ENCODE results near the gene FABP6. TPM values are rescaled to one million over a fixed set of nuclear protein-coding genes. Genes with fewer than 3 reads are reported as not detected.

Gene FABP6
- total RNA-seq, 3 donors from 2014 or later: not detected

DNA sequence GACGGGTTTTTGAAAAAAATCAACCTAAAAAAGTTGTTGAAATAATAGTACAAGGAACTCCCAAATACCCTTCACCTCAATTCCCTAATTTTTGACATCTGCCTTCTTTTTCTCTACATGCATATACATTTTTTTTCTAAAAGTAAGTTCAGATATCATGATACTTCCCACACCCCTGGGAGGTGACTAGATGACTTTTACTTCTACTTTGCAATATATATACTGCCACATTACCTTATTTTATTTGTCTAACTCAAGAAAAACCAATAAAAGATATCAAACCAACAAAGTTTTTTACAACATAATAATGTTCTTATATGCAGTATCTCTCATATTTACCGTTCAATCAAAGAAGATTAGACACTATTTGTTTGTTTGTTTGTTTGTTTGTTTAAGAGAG lies 52.0 kb downstream of the FABP6 start:
- no peak for DNase-seq
- no peaks in the 10 kb centered on the region for H3K9me3 Mint-ChIP-seq
- peaks cover 2% of the 10 kb centered on the region for H3K4me1 Mint-ChIP-seq (ENCODE audit: low read depth)
- H3K4me3 Mint-ChIP-seq: no peak overlapping the region
- no peak for ATAC-seq
- H3K27me3 Mint-ChIP-seq (ENCODE audit: low read depth): no peaks in the 10 kb centered on the region
- no peaks in the 10 kb centered on the region for H3K36me3 Mint-ChIP-seq (ENCODE audit: insufficient read depth)

DNA sequence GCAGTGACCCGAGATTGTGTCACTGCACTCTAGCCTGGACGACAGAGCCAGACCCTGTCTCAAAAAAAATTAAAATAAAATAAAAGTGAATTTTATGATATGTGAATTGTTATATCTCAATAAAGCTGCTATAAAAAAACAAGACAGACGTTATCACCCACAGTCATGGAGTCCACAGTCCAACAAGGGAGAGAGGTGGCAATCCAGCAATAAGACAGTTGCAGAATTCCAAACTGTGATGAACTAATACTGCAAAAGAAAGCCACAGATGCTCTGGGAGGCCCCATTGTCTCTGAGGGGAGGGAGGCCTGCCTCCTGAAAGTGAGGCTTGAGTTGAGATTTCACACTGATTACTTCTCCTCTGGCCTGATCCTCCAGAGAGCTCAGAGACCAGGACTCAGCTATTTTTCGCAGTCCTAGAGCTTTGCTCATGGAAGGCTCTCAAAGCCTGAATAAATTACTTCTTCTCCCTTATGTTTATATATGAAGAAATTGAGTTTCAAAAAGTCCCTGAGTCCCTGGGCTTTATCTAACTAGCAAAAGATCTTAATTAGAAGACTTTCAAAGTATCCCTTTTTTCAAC lies 55.1 kb downstream of the FABP6 start:
- Mint-ChIP-seq H3K27me3 (ENCODE audit: low read depth) (peaks cover 5% of the 10 kb centered on the region), H3K36me3 (ENCODE audit: insufficient read depth) (no peaks in the 10 kb centered on the region), H3K9me3 (no peaks in the 10 kb centered on the region), H3K4me3 (no peak overlapping the region), H3K4me1 (ENCODE audit: low read depth) (no peaks in the 10 kb centered on the region)
- ATAC-seq (no peak), DNase-seq (no peak)

DNA sequence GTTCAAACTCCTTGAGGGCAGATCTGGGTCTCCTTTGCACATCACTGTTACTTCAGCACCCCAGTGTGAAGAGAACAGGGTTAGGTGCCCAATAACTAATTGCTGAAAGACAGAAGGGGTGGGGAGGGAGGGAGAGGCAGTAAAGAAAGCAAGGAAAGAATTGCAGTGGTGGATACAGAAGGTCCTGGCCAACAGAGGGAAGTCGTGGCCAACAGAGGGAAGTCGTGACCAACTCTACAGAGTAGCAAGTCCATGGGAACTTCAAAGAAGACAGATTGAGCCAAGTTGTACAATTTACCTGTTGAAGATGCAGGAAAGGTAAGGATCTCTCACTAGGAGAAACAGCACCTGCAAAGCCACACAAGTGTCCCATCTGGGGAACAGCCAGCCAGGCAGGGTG lies 56.0 kb downstream of the FABP6 start:
- DNase-seq (no peak), ATAC-seq (no peak)
- Mint-ChIP-seq H3K36me3 (ENCODE audit: insufficient read depth) (no peaks in the 10 kb centered on the region), H3K27me3 (ENCODE audit: low read depth) (peaks cover 7% of the 10 kb centered on the region), H3K4me1 (ENCODE audit: low read depth) (no peaks in the 10 kb centered on the region), H3K4me3 (no peak overlapping the region), H3K9me3 (no peaks in the 10 kb centered on the region)

DNA sequence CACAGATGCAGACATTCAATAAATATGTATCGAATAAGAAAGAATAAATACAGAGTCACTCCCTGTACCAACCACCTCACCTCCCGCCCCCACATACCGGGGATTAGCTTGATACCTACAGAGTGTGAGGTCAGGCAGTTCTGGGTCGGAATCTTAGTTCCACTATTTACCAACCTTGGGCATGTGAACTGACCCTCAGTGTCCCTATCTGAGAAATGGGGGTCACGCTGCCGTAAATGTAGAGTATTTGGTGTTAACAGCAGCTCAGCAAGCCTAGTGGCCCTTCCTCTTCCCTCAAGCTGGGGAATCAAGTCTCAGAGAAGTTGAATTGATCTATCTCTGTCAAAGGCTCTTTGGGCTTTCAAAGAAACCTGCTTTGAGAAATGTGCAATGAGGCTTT lies 57.6 kb downstream of the FABP6 start:
- Mint-ChIP-seq H3K4me3 (no peak overlapping the region), H3K36me3 (ENCODE audit: insufficient read depth) (no peaks in the 10 kb centered on the region), H3K9me3 (no peaks in the 10 kb centered on the region), H3K4me1 (ENCODE audit: low read depth) (no peaks in the 10 kb centered on the region), H3K27me3 (ENCODE audit: low read depth) (peaks cover 7% of the 10 kb centered on the region)
- ATAC-seq (no peak), DNase-seq (no peak)

DNA sequence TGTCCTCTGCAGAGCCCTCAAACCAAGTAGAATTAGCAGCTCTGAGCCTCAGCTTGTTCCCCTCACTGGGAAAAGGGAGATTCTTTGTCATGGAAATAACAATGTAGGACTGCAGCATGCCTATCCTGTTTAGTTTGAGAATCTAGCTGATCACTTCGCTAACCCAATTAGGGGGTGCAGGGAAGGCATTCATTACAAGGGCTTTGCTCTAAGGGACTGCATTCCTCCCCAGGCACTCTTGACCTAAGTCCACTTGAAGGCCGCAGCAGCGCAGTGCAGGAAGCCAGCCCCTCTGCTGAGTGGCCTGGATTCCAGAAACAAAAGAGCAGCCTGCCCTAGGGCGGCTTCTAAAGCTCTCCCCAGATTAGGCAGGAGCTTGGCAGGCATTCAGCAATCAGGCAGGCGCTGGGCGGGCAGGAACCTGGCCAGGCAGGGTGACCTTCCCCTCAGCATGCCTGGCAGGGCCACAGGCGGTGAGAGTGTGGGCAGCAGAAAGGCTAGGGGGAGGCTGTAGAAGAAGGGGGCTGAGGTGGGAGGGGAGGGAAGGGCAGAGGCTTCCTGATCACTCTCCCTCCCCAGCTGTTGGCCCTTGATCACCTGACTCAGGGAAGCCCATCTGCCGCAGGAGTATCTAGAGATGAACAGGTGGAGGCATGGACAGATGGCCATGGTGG lies 58.2 kb downstream of the FABP6 start:
- Mint-ChIP-seq H3K4me3 (no peak overlapping the region), H3K4me1 (ENCODE audit: low read depth) (no peaks in the 10 kb centered on the region), H3K36me3 (ENCODE audit: insufficient read depth) (no peaks in the 10 kb centered on the region), H3K9me3 (no peaks in the 10 kb centered on the region), H3K27me3 (ENCODE audit: low read depth) (peaks cover 7% of the 10 kb centered on the region)
- ATAC-seq (no peak), DNase-seq (no peak)

Other genes with a start within 250 kb of the FABP6 start
- 10 to 100 TPM; 88.5 to 88.6 (median 88.6) TPM for gene TTC1, start 220.4 kb upstream of the FABP6 start, total RNA-seq
- gene PWWP2A, start 110.1 kb upstream of the FABP6 start, total RNA-seq: 10 to 100 TPM; 22.7 to 25.0 (median 24.9) TPM
- gene CCNJL, start 83.1 kb downstream of the FABP6 start, total RNA-seq: under 1 TPM; 0.10 to 0.30 (median 0.13) TPM
- gene C1QTNF2, start 141.1 kb downstream of the FABP6 start, total RNA-seq: not detected
- gene FAM200C, start 170.5 kb downstream of the FABP6 start, total RNA-seq: under 1 TPM; 0.38 to 0.43 (median 0.42) TPM
- gene SLU7, start 189.6 kb downstream of the FABP6 start, total RNA-seq: 10 to 100 TPM; 33.2 to 48.3 (median 44.9) TPM
- 10 to 100 TPM; 22.5 to 27.1 (median 25.8) TPM for gene PTTG1, start 192.3 kb downstream of the FABP6 start, total RNA-seq